NCI-H510A (cell line): ENCODE measurements around the gene SHTN1.

Experiments
- DNase-seq: peaks from one replicate; lab custom pipeline; 2025; lab: John Stamatoyannopoulos, UW

The SHTN1 gene

DNA sequence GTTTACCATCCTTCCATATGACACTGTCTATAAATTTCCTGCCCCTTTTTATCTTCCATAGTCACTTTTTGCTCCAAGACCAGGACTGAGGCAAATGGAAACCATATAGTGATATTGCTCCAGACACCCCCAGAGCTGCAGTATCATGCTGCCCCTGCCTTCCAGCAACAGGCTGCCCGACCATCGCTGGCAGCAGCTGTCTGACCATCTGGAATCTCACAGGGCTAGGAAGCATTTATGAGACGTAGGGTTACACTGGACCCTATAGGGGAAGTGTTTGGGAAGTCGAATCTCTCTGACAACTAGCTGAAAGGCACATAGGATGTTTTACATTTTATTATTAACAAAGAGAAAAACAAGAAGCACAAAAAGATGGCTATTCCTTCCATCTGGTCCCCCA is 136.3 kb downstream of the SHTN1 start:
- no peak for DNase-seq

DNA sequence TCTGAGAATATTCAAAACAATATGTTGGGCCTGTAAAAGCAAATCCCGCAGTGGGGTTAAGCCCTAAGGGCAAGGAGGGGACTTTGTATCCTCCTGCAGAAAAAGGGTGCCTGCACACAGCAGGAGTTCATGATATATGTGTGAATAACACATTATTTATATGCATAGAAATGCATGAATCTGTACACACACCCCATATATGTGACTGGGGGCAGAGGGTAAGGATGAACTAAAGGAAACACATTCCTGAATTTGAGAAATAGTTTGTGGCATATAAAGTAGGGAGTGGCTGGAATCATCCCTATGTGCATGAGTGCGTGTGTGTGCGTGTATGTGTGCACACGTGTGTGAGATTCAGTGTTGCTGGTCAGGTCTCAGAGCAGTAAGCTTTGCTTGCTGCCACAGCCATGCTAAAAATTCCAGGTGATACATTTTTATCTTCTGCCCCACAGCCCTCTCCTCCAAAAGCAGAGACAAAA is 136.8 kb downstream of the SHTN1 start:
- DNase-seq = no peak

DNA sequence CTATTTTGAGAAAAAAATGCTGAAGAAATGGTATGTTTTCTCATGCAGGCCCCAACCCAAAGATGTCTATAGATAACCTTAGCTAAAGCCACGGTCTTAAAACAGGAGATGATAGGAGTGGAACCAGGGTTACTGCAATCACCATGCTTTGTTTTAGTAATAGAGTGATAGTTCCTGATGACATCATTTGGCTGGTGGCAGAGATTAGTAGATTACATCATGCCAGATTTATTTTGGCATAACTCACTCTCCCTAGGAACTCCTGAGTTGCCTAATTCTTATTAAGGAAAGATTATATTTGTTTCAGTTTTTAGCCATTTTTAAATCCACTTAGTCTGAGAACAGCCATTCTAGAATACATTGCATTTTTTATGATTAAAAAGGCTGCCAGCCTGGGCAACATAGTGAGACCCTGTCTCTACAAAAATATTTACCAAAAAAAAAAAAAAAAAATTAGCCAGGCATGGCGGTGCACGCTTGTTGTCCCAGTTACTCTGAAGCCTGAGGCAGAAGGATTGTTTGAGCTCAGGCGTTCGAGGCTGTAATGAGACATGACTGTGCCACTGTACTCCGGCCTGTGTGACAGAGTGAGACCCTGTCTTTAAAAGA is 137.9 kb downstream of the SHTN1 start:
- DNase-seq = no peak

DNA sequence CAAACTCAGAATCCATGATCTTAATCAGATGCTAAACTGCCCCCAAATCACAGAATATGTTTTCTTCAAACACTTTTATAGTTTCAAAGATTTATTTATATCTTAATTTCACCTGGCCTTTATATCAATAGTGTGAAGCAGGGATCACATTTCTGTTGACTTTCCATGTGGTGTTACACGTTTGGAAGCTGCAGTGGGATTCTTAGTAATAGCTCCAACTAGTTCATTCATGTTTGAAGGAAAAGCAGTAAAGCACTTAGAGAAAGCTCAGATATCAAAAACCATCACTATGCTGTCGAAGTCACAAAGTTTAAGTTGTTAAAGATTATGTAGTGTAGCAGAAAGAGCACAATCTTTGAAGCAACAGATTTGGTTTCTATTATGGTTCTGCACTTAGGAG is 138.9 kb downstream of the SHTN1 start:
- no peak for DNase-seq

GRCh38 chr10:116864436-116864835 is 140.6 kb downstream of the SHTN1 start:
- no peak for DNase-seq

DNA sequence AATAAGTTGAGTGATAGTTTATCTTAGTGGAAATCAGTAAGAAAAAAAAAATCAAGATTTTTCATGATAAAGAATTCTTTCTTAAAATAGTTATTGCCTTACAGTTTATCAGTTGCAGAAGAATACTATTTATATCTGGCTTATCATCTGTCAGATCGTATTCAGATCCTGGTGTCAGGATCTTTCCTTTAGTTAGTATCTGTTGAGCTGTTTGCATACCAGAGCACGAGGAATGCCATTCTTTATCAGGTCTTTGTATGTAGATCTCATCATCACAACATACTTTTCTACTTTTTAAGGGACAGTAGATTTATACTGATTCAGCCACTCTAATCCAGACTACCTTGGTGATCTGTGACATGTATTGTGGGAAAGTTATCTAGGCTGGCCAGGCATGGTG is 143.2 kb downstream of the SHTN1 start:
- no peak for DNase-seq

- no peak for DNase-seq
These were observed 147.8 kb downstream of the SHTN1 start for GRCh38 chr10:116857156-116857555.

DNA sequence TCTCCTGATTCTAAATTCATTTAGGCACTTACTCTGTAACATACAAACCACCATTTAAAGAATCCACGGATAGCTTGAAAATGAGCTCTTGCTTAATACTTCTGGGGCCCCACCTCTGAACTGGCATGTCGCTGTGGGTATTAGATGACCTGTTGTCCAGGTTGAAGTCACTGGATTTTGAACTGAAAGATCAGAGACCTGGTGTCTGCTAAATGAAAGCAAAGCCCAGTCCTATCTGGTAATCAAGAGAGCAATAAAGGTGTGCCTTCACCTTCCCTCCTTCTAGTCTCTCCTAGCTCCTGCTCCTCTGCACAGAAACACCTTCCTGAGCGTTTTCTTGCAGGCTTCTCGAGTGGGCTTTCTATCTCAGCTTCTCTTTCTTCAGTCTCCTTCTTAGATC is 151.3 kb downstream of the SHTN1 start:
- no peak for DNase-seq

DNA sequence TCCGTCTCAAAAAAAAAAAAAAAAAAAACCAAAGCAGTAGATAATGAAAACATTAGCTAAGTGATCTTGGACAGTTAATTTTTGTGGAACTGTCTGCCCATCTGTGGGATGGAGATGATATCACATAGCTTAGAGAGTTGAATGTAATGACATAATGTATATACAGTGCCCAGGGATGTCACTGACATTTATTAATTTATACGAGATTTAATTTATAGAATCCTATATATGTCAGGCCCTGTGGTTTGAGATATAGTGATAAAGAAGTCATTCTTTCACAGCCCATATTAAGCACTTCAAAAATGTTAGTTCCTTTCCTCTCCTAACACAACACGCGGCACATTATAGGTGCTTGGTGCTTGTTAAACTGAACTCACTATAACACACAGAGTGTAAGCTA is 151.7 kb downstream of the SHTN1 start:
- no peak for DNase-seq

DNA sequence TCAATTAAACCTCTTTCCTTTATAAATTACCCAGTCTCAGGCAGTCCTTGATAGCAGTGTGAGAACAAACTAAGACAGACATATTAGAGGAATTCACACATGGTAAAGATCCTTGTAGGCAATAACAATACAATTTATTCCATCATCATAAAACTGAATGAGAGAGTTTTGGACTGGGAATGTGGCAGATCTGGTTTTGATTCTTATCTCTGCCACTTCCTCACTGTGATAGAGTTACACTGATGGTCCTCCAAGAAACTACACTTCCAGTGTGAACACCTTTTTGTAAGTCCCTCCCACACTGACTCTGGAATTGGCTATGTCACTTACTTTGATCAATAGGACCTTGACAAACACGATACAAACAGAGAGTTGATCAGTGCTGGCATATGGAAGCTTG is 152.7 kb downstream of the SHTN1 start:
- DNase-seq = no peak

DNA sequence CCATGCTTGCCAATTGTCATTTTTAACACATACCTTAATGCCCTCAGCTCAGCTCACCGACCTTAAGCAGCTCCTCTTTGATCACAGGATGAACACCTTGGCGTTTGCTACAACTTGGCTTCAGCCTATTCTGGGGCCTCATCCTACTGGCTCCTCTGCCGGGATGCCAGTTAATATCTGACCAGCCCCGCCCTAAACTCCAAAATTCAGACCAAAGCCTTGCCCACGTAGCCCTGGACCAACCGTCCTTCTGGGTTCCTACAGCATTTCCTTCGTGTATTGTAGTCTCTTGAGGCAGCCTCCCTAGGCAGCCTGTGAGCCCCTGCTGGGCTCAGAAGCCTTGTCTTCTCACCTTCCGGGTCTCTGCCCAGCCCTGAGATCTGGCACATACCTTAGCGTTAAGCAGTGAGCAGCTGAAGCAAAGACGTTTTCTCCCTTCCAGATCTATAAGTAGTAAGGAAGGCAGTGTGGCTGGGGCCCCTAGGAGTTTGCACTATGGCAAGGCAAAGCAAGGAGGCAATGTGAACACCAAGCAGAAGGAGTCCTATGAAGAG is 154.9 kb downstream of the SHTN1 start:
- DNase-seq = no peak

GRCh38 chr10:116849248-116850057 is 155.5 kb downstream of the SHTN1 start, which contains the start of gene ENO4:
Gene ENO4, plus strand, starts transcription at chr10:116849499. Its CDS starts 68 bp downstream, at chr10:116849567.
- DNase-seq = peak; percentile 86

GRCh38 chr10:116848944-116849247 is 156.1 kb downstream of the SHTN1 start:
- no peak for DNase-seq

GRCh38 chr10:116848032-116848943 is 156.7 kb downstream of the SHTN1 start:
- no peak for DNase-seq

- DNase-seq = no peak
These were observed 159.2 kb downstream of the SHTN1 start for GRCh38 chr10:116845823-116846222.

DNA sequence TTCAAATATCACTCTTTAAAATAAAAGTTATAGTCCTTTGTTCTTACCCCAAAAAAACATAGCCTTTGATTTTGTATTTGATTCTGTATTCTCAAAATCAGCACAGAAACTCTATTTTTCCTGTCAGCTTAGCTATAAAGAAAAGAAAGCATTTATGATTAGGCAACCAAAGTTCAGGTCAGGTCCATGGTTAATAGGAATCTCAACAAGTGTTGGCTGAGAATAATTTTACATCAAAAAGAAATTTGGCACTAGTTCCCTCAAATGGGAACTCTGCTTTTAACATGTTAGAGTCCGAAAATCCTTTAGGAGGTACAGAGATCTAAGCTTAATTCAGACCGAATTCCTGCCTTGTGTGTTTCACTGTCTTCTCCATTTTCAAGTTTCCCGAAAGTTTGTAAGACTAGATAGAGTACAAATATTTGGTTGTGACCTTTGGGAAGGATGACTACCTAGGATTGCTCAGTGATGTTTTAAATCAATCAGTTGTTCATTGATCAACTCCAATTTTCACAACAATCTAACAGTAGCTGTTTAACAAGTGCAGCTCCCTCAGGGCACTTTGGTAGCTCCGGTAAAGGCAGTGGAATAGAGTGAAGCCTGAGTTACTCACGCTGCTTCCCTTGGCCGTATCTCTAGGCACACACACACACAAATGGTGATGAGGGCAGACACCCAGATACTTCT is 164.5 kb downstream of the SHTN1 start:
- DNase-seq = no peak

DNA sequence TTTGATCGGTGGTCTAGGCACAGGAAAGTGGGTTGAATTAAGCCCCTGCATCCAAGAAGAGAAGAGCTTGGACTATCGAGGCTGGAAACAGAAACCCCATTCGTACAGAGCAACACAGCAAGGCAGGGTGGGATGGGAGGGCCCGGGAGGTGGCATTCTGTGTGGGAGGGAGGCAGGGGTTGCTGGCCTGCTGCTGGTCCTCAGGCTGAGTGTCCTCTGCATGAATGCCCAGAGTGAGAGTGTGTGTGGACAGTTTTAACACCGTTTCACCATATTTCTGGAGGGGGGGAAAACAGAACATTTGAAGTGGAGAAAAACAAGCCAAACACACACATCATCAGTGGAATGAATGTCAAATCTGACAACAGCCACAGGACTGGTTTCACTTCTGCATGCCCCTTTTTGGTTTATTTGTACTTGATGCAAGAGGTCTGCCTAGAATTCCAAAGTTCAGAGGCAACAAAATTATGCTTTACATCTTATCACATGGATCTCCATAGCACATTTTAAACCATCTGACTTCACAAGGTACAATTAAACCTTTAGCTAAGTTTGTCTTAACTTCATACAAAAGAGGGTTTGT is 166.8 kb downstream of the SHTN1 start:
- DNase-seq = no peak

DNA sequence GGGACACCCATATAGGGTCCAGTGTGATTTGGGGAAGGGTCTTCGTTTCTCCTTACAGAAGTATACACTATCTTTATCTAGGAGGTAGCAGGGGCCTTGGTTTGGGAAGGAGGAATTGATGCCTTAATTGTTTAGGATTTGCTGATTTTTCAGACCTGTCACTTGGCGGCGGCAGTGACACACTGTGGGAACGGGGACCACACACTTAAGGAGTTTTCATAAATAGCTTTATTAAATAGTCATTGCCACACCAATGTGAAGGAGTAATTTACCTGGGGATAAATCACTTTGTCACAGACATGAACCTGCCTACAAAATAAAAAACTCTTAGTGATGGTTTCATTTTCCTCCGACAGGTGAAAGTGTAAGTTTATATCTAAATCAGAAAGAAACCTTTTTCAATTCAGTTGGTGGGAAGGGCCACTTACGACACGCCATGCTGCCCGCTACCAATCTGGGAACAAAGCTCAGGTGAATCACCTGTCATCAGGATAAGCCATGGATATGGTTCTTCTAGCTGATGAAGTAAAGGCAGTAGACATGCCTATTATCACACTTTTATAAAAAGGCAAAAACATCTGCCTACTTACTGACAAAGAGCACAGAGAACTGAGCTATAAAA is 168.0 kb downstream of the SHTN1 start:
- peak; percentile 13 for DNase-seq

DNA sequence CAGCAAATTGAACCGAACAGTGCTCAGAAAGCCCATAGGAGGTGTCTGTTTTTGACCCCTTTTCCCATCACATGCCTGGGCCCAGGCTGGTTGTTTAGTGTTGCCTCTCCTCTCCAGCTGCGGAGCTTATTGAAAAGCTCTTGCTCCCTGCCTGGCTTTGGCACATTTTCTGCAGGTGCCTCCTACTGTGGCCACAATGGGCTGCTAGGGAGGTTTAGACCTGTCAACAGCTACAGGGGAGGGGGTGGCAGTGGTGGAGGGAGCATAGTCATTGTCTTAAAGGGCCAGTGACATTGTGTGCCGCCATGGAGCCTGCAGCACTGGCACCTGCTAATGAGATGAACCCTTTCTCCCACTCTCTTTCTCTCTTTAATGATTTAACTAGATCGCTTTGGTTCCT is 168.9 kb downstream of the SHTN1 start:
- DNase-seq = peak; percentile 75

DNA sequence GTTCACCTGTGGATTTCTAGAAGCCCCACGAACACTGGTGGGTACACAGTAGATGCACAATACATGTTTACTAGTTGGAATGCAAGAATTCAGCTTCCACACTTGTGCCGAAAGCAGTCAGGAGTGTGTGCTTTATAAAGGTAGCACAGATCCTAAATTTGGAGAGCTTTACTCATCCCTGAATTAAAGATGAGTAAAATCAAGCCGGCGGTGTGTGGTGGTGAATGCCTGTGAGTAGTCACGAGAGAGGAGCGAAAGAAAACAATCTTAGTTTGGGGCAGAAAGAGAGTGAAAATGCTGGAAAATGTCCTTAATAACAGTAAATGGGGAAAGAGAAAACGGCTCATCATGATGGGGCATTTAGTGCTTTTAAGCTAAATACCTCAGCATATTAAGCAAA is 169.3 kb downstream of the SHTN1 start:
- DNase-seq = no peak
